H1 (cell line): ENCODE data around the gene NFIC. TPM values are rescaled to one million over a fixed set of nuclear protein-coding genes. Genes with fewer than 3 reads are reported as not detected.

Experiments used
- CHD1 ChIP-seq: IDR thresholded peaks from 2 replicates; pipeline ENCODE4 v1.6.1; 2012; ENCODE audit warnings: low read depth, low read length, improper control_type of control experiment
- HDAC6 ChIP-seq: IDR thresholded peaks from one replicate; pipeline ENCODE4 v1.7.1; 2012; ENCODE audit warnings: low read depth, mild to moderate bottlenecking, inconsistent platforms, low read length, moderate library complexity
- RFX5 ChIP-seq: IDR thresholded peaks from 2 replicates; pipeline ENCODE4 v1.6.1; 2011; ENCODE audit warnings: low read depth, low read length, improper control_type of control experiment, borderline replicate concordance
- ZNF274 ChIP-seq: IDR thresholded peaks from 2 replicates; pipeline ENCODE4 v1.7.0; 2012; ENCODE audit warnings: low read length, borderline replicate concordance; ENCODE audit errors: extremely low read depth
- polyA plus RNA-seq, 7 experiments: library from polyadenylated mRNA; depleted of rRNA in 3 of 7; stranded (reverse) in 5 of 7; unstranded in 2 of 7; fragments of >200 nt in 5 of 7; fragments of 200-250 nt in 2 of 7; gene quantifications; 1 replicate in 5 of 7; 2 replicates in 1 of 7; 4 replicates in 1 of 7; pipeline versions ENCODE4 v1.2.1 to v1.2.3, GENCODE V29; 2011 to 2013; ENCODE audit warnings: missing spikeins in 2 of 7, mixed read lengths in 2 of 7
- total RNA-seq: library from RNA; stranded (reverse); fragmentation: NEBNext Ultra II Directional; extraction: Animal tissue kit (Norgen Biotek cat#: 25700); gene quantifications from 2 replicates; pipeline ENCODE4 v1.2.1, GENCODE V29; 2021

The NFIC gene
- total and polyA plus RNA-seq, 2 of the 8 experiments (the other 6 are each of a cell fraction or from before 2014, with no cell fraction given), result 0.56 to 3.2 TPM

GRCh38 chr19:3493651-3494050 is 127.3 kb downstream of the NFIC start (continued):
- TF ChIP-seq RFX5, result no peak
- TF ChIP-seq ZNF274, result no peak
- TF ChIP-seq HDAC6, result no peak
- no peak for TF ChIP-seq CHD1
